HG02610 (cell line): Measurements from ENCODE around the gene LDHD.

Experiments
- ATAC-seq: cut with Tn5 transposase; IDR thresholded peaks from one replicate; pipeline ENCODE4 v1.9.1; 2021; ENCODE audit warnings: mild to moderate bottlenecking, moderate library complexity; ENCODE audit not compliant: unreplicated experiment

The LDHD gene

DNA sequence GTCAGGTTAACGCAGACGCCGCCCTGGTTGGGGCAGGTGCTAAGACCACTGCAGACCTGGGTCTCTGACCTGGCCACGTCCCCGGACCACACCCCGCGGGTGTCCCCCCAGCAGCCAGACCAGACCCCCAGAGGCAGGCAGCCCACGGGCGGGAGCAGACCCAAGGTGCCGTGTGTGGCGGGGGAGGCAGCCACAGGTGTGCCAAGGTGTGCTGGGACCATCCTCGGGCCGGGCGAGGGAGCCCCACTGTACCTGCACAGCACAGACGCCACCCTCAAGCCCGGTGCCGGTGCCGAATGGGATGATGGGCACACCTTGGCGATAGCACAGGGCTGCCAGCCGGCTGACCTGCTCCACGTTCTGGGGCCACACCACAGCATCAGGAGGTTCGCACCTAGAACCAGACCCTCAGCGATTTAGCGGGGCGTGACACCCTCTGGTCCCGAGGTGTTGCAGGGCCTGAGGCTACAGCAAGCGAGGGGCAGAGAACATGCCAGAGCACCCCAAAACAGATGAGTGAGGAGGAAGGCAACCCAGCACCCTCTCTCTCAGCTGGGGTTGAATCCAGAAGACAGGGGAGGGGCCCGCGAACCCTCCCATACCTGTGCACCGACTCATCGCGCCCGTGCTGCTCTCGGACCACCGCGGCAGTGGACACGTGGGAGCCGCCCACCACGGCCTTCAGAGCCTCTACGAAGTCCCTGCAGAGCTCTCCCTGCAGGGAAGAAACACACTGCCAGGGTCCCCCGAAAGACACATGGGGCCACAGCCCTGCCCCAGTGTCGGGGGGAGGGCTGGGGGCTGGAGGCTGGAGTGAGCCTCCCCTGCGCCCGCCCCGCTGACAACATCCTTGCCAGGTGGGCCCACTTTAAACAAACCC lies 1.4 kb downstream of the LDHD start:
- ATAC-seq = no peak

GRCh38 chr16:75114179-75114945 lies 2.2 kb downstream of the LDHD start:
- no peak for ATAC-seq

- ATAC-seq = no peak
Measured at GRCh38 chr16:75113541-75114121, 2.9 kb downstream of the LDHD start.

- ATAC-seq = no peak
Measured at GRCh38 chr16:75112734-75113491, 3.7 kb downstream of the LDHD start.

GRCh38 chr16:75111961-75112733 lies 4.4 kb downstream of the LDHD start:
- no peak for ATAC-seq

DNA sequence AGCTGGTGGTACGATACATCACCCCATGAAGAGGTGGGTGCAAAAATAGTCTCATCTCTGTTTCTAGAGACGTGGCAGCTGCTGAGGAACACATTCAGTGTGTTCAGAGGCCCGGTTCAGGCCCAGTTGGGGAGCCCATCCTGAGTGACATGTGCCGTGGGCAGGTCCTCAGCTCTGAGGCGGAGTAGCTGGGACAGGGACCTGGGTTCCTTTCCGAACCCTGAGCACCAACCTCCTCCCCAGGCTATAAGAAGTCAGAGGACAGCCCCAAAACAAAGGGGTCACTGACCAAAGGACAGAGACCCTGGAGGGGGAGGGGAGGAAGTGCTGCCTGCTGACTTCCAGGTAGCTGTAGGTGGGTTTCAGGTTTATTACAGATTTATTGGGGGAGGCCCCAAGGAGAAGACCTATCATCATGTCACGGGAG lies 5.1 kb downstream of the LDHD start:
- peak; percentile 3 for ATAC-seq

- peak; percentile 69 for ATAC-seq
Measured at GRCh38 chr16:75110637-75111513, 5.7 kb downstream of the LDHD start.

DNA sequence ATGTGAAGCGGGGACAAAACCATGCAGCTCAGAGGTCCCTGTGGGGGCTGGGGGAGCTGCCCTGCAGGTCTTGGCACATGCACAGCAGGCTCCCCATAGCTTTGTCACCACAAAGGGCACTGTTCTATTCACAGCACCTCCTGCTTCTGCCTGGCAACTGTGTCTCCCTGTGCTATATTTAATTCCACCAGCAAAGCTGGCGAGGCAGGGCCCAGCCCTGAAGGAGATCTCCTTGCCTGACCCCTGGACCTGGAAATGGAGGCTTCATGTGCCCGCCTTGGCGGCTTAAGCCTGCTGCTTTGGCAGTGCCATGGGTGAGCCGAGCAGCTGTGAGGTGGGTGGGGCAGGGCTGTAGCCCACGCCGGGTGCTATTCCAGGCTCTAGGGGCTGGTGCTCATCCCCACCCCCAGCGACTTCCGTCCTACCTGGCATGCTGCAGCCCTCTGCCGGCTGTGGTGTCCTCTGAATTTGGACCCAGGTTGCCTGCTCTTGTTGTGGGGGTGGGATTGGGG lies 6.8 kb downstream of the LDHD start:
- ATAC-seq = no peak

GRCh38 chr16:75108792-75109731 lies 7.5 kb downstream of the LDHD start:
- peak; percentile 39 for ATAC-seq

- no peak for ATAC-seq
Measured at GRCh38 chr16:75107505-75107904, 9.1 kb downstream of the LDHD start.

DNA sequence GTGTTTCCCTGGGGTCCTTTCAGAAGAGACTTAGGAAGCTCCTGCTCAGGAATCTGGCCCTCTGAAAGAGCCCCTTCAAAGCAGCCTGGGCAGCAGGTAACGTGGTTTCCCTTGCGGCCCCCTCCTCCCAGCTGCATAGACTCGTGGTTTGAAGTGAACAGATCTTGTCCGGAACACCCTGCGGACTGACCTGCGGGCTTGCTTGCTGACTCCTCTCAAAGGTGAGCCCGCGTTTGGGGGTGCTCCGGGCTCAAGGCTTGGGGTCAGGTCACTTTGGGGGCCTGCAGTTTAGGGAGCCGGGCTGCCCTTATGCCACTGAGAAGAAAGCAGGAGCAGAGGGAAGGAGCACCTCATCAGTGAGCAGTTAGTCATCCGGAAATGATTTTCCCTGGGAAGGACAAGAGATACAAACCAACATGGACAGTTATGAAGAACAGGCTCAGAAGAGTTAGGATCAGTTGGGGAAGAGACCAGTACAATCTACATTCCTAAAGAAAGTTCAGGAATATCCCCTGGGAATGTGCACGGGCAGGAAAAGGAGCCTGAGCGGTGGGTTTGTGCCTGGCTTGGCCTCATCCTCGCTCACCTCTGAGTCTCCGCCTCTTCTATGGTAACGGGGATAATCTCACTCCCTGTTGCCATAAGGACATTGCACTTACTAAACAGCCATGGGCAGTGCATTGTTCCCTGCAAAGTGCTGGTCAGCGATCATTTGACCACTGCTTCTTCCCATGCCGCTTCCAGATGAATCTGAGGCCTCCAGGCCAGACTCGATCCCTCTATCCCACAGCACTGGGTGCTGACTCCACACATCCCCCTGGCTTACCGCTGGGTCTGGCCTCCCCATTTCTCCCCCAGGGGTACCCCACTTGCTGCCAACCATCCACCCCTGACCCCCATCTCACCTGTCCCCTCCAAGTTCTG lies 10.0 kb downstream of the LDHD start:
- ATAC-seq = no peak

- ATAC-seq = no peak
Measured at GRCh38 chr16:75105306-75106061, 11.1 kb downstream of the LDHD start.

DNA sequence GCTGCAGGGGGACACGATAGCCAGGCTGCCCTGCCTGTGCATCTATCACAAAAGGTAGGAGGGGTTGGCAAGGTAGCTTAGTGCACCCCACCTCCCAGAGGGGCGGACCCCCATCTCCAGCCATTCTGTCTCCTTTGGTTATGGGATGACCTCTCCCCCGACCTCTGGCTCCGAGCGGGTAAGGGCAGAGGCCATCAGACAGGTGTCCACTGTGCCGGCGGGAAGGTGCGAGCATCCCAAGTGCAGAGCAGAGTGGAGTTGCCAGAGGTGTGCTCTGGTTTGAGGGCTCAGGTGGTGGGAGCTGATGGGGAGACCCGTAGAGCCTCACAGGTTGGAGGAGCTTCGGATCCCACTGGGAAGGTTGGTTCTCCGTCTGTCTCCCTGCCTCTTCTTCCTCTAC lies 11.7 kb downstream of the LDHD start:
- ATAC-seq = no peak

GRCh38 chr16:75103994-75104393 lies 12.6 kb downstream of the LDHD start:
- ATAC-seq = no peak

DNA sequence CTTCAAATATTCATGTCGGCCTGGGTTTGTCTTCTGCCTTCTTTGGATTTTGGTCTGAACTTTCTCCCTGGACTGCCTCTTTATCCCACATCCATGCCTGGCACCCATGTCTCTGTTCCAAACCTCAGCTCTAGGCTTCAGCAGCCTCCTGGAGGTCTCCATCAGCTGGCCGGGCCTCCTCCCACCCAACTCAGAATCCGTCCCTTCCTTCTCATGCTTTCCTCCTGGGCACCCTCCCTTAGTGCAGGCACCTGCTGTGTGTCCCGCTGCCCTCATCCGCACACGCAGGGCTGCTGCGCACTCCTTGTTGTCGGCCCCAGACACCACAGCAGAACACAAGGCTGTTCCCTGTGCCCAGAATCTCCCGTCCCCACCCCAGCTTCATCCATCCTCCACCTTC lies 14.0 kb downstream of the LDHD start:
- ATAC-seq = no peak

DNA sequence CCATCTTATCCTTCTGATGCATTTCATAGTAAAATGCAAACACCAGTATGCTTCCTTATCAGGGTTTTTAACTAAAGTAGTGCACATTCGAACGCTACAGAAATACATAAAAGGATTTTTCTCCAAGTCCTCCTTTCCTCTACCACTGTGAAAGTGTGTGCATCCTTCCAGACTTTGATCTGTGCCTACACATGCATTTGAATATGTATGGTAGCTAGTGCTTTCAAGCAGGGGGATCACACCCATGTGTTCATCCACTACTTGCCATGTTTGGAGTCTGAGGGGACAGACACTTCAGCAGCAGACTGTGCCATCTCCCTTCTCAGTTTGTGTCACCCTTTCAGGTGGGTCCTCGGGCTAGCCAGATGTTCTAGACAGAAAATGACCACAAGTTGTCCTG lies 14.9 kb downstream of the LDHD start:
- ATAC-seq = no peak
